A549 (cell line): Measurements from ENCODE around the gene DCTN3. TPM values are rescaled to one million over a fixed set of nuclear protein-coding genes. Genes with fewer than 3 reads are reported as not detected.
"Not testable (repeated sequence)": the region's sequence is repeated elsewhere in the genome, so short reads cannot be mapped to it uniquely, and the experiment has no call there.

ENCODE experiments used
- ATAC-seq, 2 experiments: fragments of 200-7000 bp in 1 of 2; fragments of >200 bp in 1 of 2; cut with Nextera tagmentation in 1 of 2; cut with Tn5 transposase in 1 of 2; 3 replicates each; pipeline versions ENCODE4 v1.8.0 to v1.9.1; 2018 to 2020; ENCODE audit warnings: mild to moderate bottlenecking in 1 of 2, moderate library complexity in 1 of 2
- CTCF ChIA-PET: fragments of 300-600 bp; sonication (Branson Sonifier 250); formaldehyde crosslinking; extraction: SDS; loops from one replicate; lab custom pipeline; 2021; ENCODE audit warnings: antibody characterized with exemption, inconsistent platforms; lab: Yijun Ruan, JAX
- POLR2A ChIA-PET: fragments of 350-600 bp; formaldehyde crosslinking; extraction: SDS; loops from one replicate; lab custom pipeline; 2021; ENCODE audit warnings: antibody characterized with exemption, inconsistent platforms; lab: Yijun Ruan, JAX
- DNase-seq, 2 experiments: peaks; one replicate each; pipeline versions ENCODE4 v3.0.0 to v3.0.0-alpha.2; 2011 to 2016; ENCODE audit warnings: low read depth in 1 of 2, low spot score in 1 of 2
- FAIRE-seq: peaks from 2 replicates; lab custom pipeline; 2011; peaks lifted over from hg19 to GRCh38; lab: Jason Lieb, UNC
- H3K27ac ChIP-seq, 2 experiments: fragments of >200 bp; sonication (Bioruptor Twin); formaldehyde crosslinking; 3 replicates each; pipeline ENCODE4 v1.5.1; 2016 to 2017
- H3K4me1 ChIP-seq: fragments of >200 bp; sonication (Bioruptor Twin); formaldehyde crosslinking; 3 replicates; pipeline ENCODE4 v1.6.1; 2016
- H3K4me2 ChIP-seq: fragments of >200 bp; sonication (Bioruptor Twin); formaldehyde crosslinking; 3 replicates; pipeline ENCODE4 v1.6.1; 2016
- H3K4me3 ChIP-seq: fragments of >200 bp; sonication (Bioruptor Twin); formaldehyde crosslinking; 3 replicates; pipeline ENCODE4 v1.5.1; 2016
- H3K9me3 ChIP-seq: fragments of >200 bp; sonication (Bioruptor Twin); formaldehyde crosslinking; 3 replicates; pipeline ENCODE4 v1.6.1; 2016
- BHLHE40 ChIP-seq: IDR thresholded peaks from 2 replicates; pipeline ENCODE4 v1.6.1; 2012; ENCODE audit warnings: low read depth, low read length, inconsistent platforms
- CHD2 ChIP-seq: fragments of 150-350 bp; IDR thresholded peaks from 2 replicates; pipeline ENCODE4 v1.6.1; 2014; ENCODE audit warnings: low read length; ENCODE audit not compliant: partially characterized antibody
- CHD4 ChIP-seq: fragments of 200-600 bp; sonication (generic); IDR thresholded peaks from 2 replicates; pipeline ENCODE4 v1.6.1; 2016; ENCODE audit warnings: antibody characterized with exemption, mild to moderate bottlenecking, borderline replicate concordance
- FOSB ChIP-seq: fragments of 250-450 bp; sonication (Bioruptor Pico); IDR thresholded peaks from 2 replicates; pipeline ENCODE4 v1.5.0; 2020; ENCODE audit warnings: mild to moderate bottlenecking, moderate library complexity
- FOSL2 ChIP-seq, 2 experiments: fragments of 450-650 bp in 1 of 2; fragments of >200 bp in 1 of 2; sonication (Bioruptor Twin) in 1 of 2; formaldehyde crosslinking; IDR thresholded peaks; 2 replicates each; pipeline versions ENCODE4 v1.5.0 to v1.6.1; 2016 to 2020; ENCODE audit warnings: mild to moderate bottlenecking in 1 of 2, moderate library complexity in 1 of 2
- JUNB ChIP-seq: fragments of >200 bp; sonication (Bioruptor Twin); formaldehyde crosslinking; IDR thresholded peaks from 2 replicates; pipeline ENCODE4 v1.6.1; 2016
- KDM1A ChIP-seq: fragments of 200-600 bp; sonication (generic); IDR thresholded peaks from 2 replicates; pipeline ENCODE4 v1.6.1; 2016; ENCODE audit warnings: low read depth, mild to moderate bottlenecking
- KDM5A ChIP-seq: fragments of 200-600 bp; sonication (generic); IDR thresholded peaks from 2 replicates; pipeline ENCODE4 v1.6.1; 2016; ENCODE audit warnings: antibody characterized with exemption, mild to moderate bottlenecking
- MYC ChIP-seq: IDR thresholded peaks from 2 replicates; pipeline ENCODE4 v1.6.1; 2012; ENCODE audit warnings: mild to moderate bottlenecking, inconsistent platforms, low read length, improper control_type of control experiment, borderline replicate concordance
- PHF8 ChIP-seq: fragments of 200-600 bp; sonication (generic); IDR thresholded peaks from 2 replicates; pipeline ENCODE4 v1.6.1; 2016; ENCODE audit warnings: low read depth, mild to moderate bottlenecking, antibody characterized with exemption, moderate library complexity, borderline replicate concordance
- POLR2A ChIP-seq: IDR thresholded peaks from 2 replicates; pipeline ENCODE4 v1.6.1; 2012; ENCODE audit warnings: mild to moderate bottlenecking, low read length
- RAD21 ChIP-seq, 2 experiments: fragments of >200 bp in 1 of 2; sonication (Bioruptor Twin) in 1 of 2; formaldehyde crosslinking in 1 of 2; IDR thresholded peaks in 1 of 2; conservative IDR thresholded peaks in 1 of 2; 2 replicates in 1 of 2; 3 replicates in 1 of 2; pipeline ENCODE4 v1.6.1; 2012 to 2018; ENCODE audit warnings: inconsistent platforms in 1 of 2
- RARB ChIP-seq: fragments of 250-450 bp; sonication (Bioruptor Pico); IDR thresholded peaks from 2 replicates; pipeline ENCODE4 v1.8.0; 2021; ENCODE audit warnings: mild to moderate bottlenecking, moderate library complexity
- RCOR1 ChIP-seq: fragments of 150-350 bp; IDR thresholded peaks from 2 replicates; pipeline ENCODE4 v1.6.1; 2014; ENCODE audit warnings: antibody characterized with exemption, low read length, low read depth
- SMC3 ChIP-seq: fragments of >200 bp; sonication (Bioruptor Twin); formaldehyde crosslinking; IDR thresholded peaks from 3 replicates; pipeline ENCODE4 v1.6.1; 2018; ENCODE audit warnings: inconsistent platforms
- SREBF2 ChIP-seq: fragments of 450-650 bp; IDR thresholded peaks from 2 replicates; pipeline ENCODE4 v1.6.1; 2014; ENCODE audit warnings: mild to moderate bottlenecking, moderate library complexity
- TFCP2L1 ChIP-seq: fragments of 250-450 bp; sonication (Bioruptor Pico); IDR thresholded peaks from 2 replicates; pipeline ENCODE4 v1.5.0; 2021; ENCODE audit warnings: mild to moderate bottlenecking
- TP53 ChIP-seq: fragments of 250-450 bp; sonication (Bioruptor Pico); IDR thresholded peaks from 2 replicates; pipeline ENCODE4 v1.5.0; 2021; ENCODE audit warnings: mild to moderate bottlenecking, moderate library complexity
- ZFP36 ChIP-seq: fragments of 450-650 bp; IDR thresholded peaks from 2 replicates; pipeline ENCODE4 v1.6.1; 2014; ENCODE audit warnings: borderline replicate concordance; ENCODE audit not compliant: partially characterized antibody
- ZNF302 ChIP-seq: fragments of 250-450 bp; sonication (Bioruptor Pico); IDR thresholded peaks from 2 replicates; pipeline ENCODE4 v1.9.0; 2021; ENCODE audit warnings: inconsistent platforms, mild to moderate bottlenecking, moderate library complexity
- WGBS: methylation state at CpG from one replicate; pipeline ENCODE4 v1.1.6; 2017; ENCODE audit errors: missing lambda C conversion rate; 5-methylcytosine and 5-hydroxymethylcytosine counted together
- polyA plus RNA-seq, 4 experiments: library from polyadenylated mRNA; depleted of rRNA in 3 of 4; stranded (reverse); fragments of >200 nt; fragmentation: RNase III in 1 of 4; extraction: RNeasy Plus Mini Kit Qiagen cat#74134 plus additional on column Dnase treatment in 1 of 4; gene quantifications; 2 replicates in 3 of 4; 3 replicates in 1 of 4; pipeline ENCODE4 v1.2.3, GENCODE V29; 2011 to 2017
- TF ChIP-seq, protein P1 (sequence below): IDR thresholded peaks from 2 replicates; pipeline ENCODE4 v1.6.1; 2012
- TF ChIP-seq, protein P2 (sequence below): IDR thresholded peaks from 2 replicates; pipeline ENCODE4 v1.6.1; 2012
- TF ChIP-seq, protein P3 (sequence below): fragments of 250-450 bp; sonication (Bioruptor Pico); IDR thresholded peaks from 2 replicates; pipeline ENCODE4 v1.5.0; 2021; ENCODE audit warnings: mild to moderate bottlenecking, moderate library complexity, borderline replicate concordance

The DCTN3 gene
- polyA plus RNA-seq, 2 of the 4 experiments (the other 2 are of a cell fraction): 74.3 to 92.9 TPM

DNA sequence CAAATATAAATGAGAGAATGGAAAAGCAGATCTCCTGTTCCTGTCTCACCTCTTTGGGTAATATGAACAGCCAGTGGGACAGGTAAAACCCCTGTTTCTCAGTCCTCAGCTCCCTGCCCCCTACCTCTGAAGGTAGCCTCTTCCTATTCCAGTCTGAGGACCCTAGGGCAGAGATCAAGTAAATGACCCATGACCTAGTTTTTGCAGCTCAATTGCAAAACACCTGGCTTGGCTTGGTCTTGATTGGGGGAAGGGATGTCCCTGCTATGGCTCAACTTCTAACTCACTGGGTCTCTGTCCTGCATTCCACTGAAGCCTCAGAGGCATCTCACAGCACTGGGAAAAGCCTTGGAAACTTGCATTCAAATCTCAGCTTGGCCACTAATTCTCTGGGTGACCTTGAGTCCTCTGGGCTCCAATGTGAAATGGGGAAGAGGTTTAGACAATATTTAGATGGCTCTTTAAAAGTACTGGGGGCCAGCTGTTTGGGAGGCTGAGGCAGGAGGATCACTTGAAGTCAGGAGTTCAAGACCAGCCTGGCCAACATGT is 24.5 kb upstream of the DCTN3 start:
- H3K4me3 ChIP-seq: no peak overlapping the region
- DNase-seq: no peak
- ATAC-seq: no peak
- FAIRE-seq: no peak
- ChIA-PET POLR2A (interaction anchor here (1.3 kb wide), 1 partner anchor 21 kb away, joined by 5 read pairs; no protein-coding TSS in a partner anchor), CTCF (interaction anchor here (1.1 to 22.6 kb wide), 9 partner anchors 11 to 58 kb away, joined by 3 to 288 read pairs (median 7); partner anchors contain the start of genes ARID3C, CCL27 and RPP25L)
- no peaks in the 10 kb centered on the region for H3K9me3 ChIP-seq
- H3K27ac ChIP-seq: no peak overlapping the region
- no peak overlapping the region for H3K4me2 ChIP-seq
- TF ChIP-seq BHLHE40 (no peak), TFCP2L1 (no peak), ZFP36 (no peak), PHF8 (no peak), TP53 (CRISPR knock-in tag) (no peak), KDM1A (no peak), KDM5A (no peak), RCOR1 (no peak), RAD21 (conservative IDR thresholded peaks at IDR 0.05 in 1 of 2, IDR thresholded peaks at IDR 0.05 in 1 of 2) (no peak), FOSB (CRISPR knock-in tag) (no peak), SMC3 (no peak)
- TF ChIP-seq, protein P1, sequence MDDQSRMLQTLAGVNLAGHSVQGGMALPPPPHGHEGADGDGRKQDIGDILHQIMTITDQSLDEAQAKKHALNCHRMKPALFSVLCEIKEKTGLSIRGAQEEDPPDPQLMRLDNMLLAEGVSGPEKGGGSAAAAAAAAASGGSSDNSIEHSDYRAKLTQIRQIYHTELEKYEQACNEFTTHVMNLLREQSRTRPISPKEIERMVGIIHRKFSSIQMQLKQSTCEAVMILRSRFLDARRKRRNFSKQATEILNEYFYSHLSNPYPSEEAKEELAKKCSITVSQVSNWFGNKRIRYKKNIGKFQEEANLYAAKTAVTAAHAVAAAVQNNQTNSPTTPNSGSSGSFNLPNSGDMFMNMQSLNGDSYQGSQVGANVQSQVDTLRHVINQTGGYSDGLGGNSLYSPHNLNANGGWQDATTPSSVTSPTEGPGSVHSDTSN: no peak
- TF ChIP-seq, protein P2, sequence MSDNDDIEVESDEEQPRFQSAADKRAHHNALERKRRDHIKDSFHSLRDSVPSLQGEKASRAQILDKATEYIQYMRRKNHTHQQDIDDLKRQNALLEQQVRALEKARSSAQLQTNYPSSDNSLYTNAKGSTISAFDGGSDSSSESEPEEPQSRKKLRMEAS: no peak
- peaks cover 29% of the 10 kb centered on the region for H3K4me1 ChIP-seq

DNA sequence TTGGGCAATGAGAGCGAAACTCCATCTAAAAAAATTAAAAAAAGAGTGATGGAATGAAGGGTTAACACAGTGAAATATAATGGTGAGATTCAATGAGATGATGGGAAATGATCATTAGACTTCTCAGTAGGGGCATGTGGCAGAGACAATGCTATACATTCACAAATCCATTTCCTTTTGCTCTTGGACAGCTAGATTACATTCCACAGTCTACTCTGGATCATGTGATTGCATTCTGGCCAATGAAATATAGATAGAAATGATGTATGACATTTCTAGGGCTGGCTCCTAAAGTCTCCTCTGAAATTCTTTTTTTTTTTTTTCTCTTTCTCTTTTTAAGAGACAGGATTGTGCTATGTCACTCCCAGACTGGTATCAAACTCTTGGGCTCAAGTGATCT is 22.4 kb upstream of the DCTN3 start:
- CTCF ChIA-PET: interaction anchor here (0.9 to 22.6 kb wide), 7 partner anchors 8 to 95 kb away, joined by 3 to 288 read pairs (median 3); partner anchors contain the start of genes CCL27, IL11RA and RPP25L
- H3K27ac ChIP-seq: no peak overlapping the region
- no peaks in the 10 kb centered on the region for H3K9me3 ChIP-seq
- DNase-seq (no peak), ATAC-seq (no peak), FAIRE-seq (no peak)
- no peak overlapping the region for H3K4me3 ChIP-seq
- peaks cover 31% of the 10 kb centered on the region for H3K4me1 ChIP-seq
- WGBS: 96% methylated on average over 1 of the region's 1 CpG
- POLR2A ChIA-PET: no interaction called here
- H3K4me2 ChIP-seq: no peak overlapping the region
- TF ChIP-seq BHLHE40 (no peak), CHD2 (no peak), POLR2A (no peak), RAD21 (conservative IDR thresholded peaks at IDR 0.05 in 1 of 2, IDR thresholded peaks at IDR 0.05 in 1 of 2) (no peak), MYC (no peak), CHD4 (no peak), RCOR1 (no peak), ZFP36 (no peak), JUNB (no peak), SREBF2 (no peak), ZNF302 (CRISPR knock-in tag) (no peak), RARB (no peak), FOSL2 (IDR thresholded peaks at IDR 0.05) (no peak), FOSL2 (CRISPR knock-in tag; IDR thresholded peaks at IDR 0.05) (no peak), KDM1A (no peak)
- TF ChIP-seq, protein P3, sequence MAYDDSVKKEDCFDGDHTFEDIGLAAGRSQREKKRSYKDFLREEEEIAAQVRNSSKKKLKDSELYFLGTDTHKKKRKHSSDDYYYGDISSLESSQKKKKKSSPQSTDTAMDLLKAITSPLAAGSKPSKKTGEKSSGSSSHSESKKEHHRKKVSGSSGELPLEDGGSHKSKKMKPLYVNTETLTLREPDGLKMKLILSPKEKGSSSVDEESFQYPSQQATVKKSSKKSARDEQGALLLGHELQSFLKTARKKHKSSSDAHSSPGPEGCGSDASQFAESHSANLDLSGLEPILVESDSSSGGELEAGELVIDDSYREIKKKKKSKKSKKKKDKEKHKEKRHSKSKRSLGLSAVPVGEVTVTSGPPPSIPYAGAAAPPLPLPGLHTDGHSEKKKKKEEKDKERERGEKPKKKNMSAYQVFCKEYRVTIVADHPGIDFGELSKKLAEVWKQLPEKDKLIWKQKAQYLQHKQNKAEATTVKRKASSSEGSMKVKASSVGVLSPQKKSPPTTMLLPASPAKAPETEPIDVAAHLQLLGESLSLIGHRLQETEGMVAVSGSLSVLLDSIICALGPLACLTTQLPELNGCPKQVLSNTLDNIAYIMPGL (CRISPR knock-in tag): no peak

DNA sequence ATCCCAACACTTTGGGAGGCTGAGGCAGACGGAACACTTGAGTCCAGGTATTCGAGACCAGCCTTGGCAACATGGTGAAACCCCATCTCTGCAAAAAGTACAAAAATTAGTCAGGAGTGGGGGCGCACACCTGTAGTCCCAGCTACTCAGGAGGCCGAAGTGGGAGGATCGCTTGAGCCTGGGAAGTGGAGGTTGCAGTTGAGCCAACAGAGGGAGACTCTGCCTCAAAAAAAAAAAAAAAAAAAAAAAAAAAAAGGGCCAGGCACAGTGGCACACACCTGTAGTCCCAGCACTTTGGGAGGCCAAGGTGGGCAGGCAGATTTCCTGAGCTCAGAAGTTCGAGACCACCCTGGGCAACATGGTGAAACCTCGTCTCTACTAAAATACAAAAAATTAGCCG is 19.0 kb upstream of the DCTN3 start:
- ChIA-PET CTCF (interaction anchor here (1.7 to 22.6 kb wide), 4 partner anchors 11 to 63 kb away, joined by 4 to 429 read pairs (median 198); partner anchors contain the start of genes CCL27, GALT, IL11RA and RPP25L), POLR2A (interaction anchor here (0.6 to 1.8 kb wide), 2 partner anchors 14 to 16 kb away, joined by 6 read pairs; no protein-coding TSS in a partner anchor)
- DNase-seq, H3K4me3 ChIP-seq, H3K4me2 ChIP-seq, H3K27ac ChIP-seq, H3K9me3 ChIP-seq, ATAC-seq, FAIRE-seq: not testable (repeated sequence)
- 87% methylated on average over 8 of the region's 8 CpGs for WGBS
- peaks cover 26% of the 10 kb centered on the region; the same call in 2 of the 3 replicates for H3K4me1 ChIP-seq
